H1 (cell line): ENCODE measurements around the gene TFF1. TPM values are rescaled to one million over a fixed set of nuclear protein-coding genes. Genes with fewer than 3 reads are reported as not detected.

Experiments used
- CTCF ChIA-PET: fragments of 300-600 bp; sonication (Branson Sonifier 250); formaldehyde crosslinking; loops from one replicate; lab custom pipeline; 2021; ENCODE audit not compliant: partially characterized antibody; lab: Charles Lee
- POLR2A ChIA-PET: fragments of 300-600 bp; sonication (Branson Sonifier 250); formaldehyde crosslinking; loops from one replicate; lab custom pipeline; 2021; ENCODE audit warnings: inconsistent platforms; ENCODE audit not compliant: partially characterized antibody; lab: Charles Lee
- DNase-seq, 2 experiments: peaks; one replicate each; pipeline versions ENCODE4 v3.0.0 to v3.0.0-alpha.2; 2010 to 2022; ENCODE audit warnings: low spot score in 2 of 2, low read depth in 1 of 2, mixed read lengths in 1 of 2
- FAIRE-seq: peaks from 2 replicates; lab custom pipeline; 2011; peaks lifted over from hg19 to GRCh38; lab: Jason Lieb, UNC
- H2AFZ ChIP-seq: 2 replicates; pipeline ENCODE4 v1.8.1; 2012; ENCODE audit warnings: low read length, inconsistent platforms
- H2AK5ac ChIP-seq: 2 replicates; pipeline ENCODE4 v1.6.1; 2013; ENCODE audit warnings: low read depth, low read length
- H2BK120ac ChIP-seq: replicated peaks from 2 replicates; pipeline ENCODE3; 2013; ENCODE audit warnings: low read depth, low read length, inconsistent platforms
- H2BK12ac ChIP-seq: 2 replicates; pipeline ENCODE4 v1.6.1; 2013; ENCODE audit warnings: low read depth, low read length
- H2BK15ac ChIP-seq: 2 replicates; pipeline ENCODE4 v1.6.1; 2013; ENCODE audit warnings: low read length
- H2BK20ac ChIP-seq: 2 replicates; pipeline ENCODE4 v1.6.1; 2013; ENCODE audit warnings: low read length
- H2BK5ac ChIP-seq: 2 replicates; pipeline ENCODE4 v1.6.1; 2013; ENCODE audit warnings: low read depth, low read length
- H3K14ac ChIP-seq: 2 replicates; pipeline ENCODE4 v1.6.1; 2013; ENCODE audit warnings: inconsistent platforms; ENCODE audit not compliant: insufficient read length
- H3K18ac ChIP-seq: 2 replicates; pipeline ENCODE4 v1.6.1; 2013; ENCODE audit warnings: low read length; ENCODE audit errors: extremely low read depth
- H3K23ac ChIP-seq: 2 replicates; pipeline ENCODE4 v1.6.1; 2013; ENCODE audit warnings: inconsistent platforms; ENCODE audit not compliant: insufficient read length
- H3K23me2 ChIP-seq: 2 replicates; pipeline ENCODE4 v1.6.1; 2013; ENCODE audit warnings: low read depth, low read length
- H3K27ac ChIP-seq: 2 replicates; pipeline ENCODE4 v1.6.1; 2011; ENCODE audit warnings: low read depth, low read length, inconsistent platforms
- H3K27me3 ChIP-seq, 4 experiments: replicated peaks in 1 of 4; 1 replicate in 1 of 4; 2 replicates in 3 of 4; pipeline versions ENCODE4 v1.6.1 to v1.8.1; 2011 to 2013; ENCODE audit warnings: low read length in 3 of 4, mild to moderate bottlenecking in 3 of 4, inconsistent platforms in 2 of 4, mixed read lengths in 2 of 4, moderate library complexity in 1 of 4; ENCODE audit not compliant: control insufficient read depth in 3 of 4, insufficient read depth in 3 of 4; ENCODE audit errors: extremely low read depth in 1 of 4
- H3K36me3 ChIP-seq, 4 experiments: 2 replicates each; pipeline versions ENCODE4 v1.6.1 to v1.8.1; 2011 to 2013; ENCODE audit warnings: mild to moderate bottlenecking in 4 of 4, low read length in 3 of 4, moderate library complexity in 2 of 4, control low read depth in 1 of 4, inconsistent platforms in 1 of 4; ENCODE audit not compliant: insufficient read depth in 4 of 4, control insufficient read depth in 2 of 4
- H3K4ac ChIP-seq: replicated peaks from 2 replicates; pipeline ENCODE3; 2013; ENCODE audit warnings: low read length, low read depth, mixed read lengths, inconsistent platforms; ENCODE audit not compliant: insufficient read length
- H3K4me1 ChIP-seq, 4 experiments: replicated peaks in 1 of 4; 1 replicate in 1 of 4; 2 replicates in 3 of 4; pipeline versions ENCODE4 v1.6.1 to v1.8.1; 2011 to 2013; ENCODE audit warnings: low read length in 3 of 4, inconsistent platforms in 2 of 4, mixed read lengths in 1 of 4; ENCODE audit not compliant: insufficient read depth in 4 of 4, control insufficient read depth in 3 of 4
- H3K4me2 ChIP-seq, 2 experiments: 2 replicates each; pipeline versions ENCODE4 v1.6.1 to v1.8.1; 2011 to 2013; ENCODE audit warnings: low read depth in 2 of 2, low read length in 2 of 2, control low read depth in 1 of 2, inconsistent platforms in 1 of 2, mild to moderate bottlenecking in 1 of 2; ENCODE audit not compliant: insufficient read depth in 1 of 2
- H3K4me3 ChIP-seq, 4 experiments: fragments of 200-600, 300-600 bp in 1 of 4; sonication (generic), shearing (Covaris generic), sonication (Bioruptor Twin) in 1 of 4; 2 replicates each; pipeline versions ENCODE4 v1.5.1 to v1.8.1; 2011 to 2016; ENCODE audit warnings: low read length in 4 of 4, low read depth in 3 of 4, control low read depth in 2 of 4, inconsistent platforms in 2 of 4, mild to moderate bottlenecking in 2 of 4, mixed read lengths in 1 of 4, moderate library complexity in 1 of 4; ENCODE audit not compliant: insufficient read depth in 2 of 4; ENCODE audit errors: extremely low read depth in 1 of 4
- H3K56ac ChIP-seq: replicated peaks from 2 replicates; pipeline ENCODE3; 2013; ENCODE audit warnings: low read depth, mild to moderate bottlenecking, mixed read lengths, low read length, inconsistent platforms; ENCODE audit not compliant: insufficient read length
- H3K79me1 ChIP-seq: 2 replicates; pipeline ENCODE4 v1.6.1; 2013; ENCODE audit warnings: low read depth, low read length, control low read depth
- H3K79me2 ChIP-seq, 2 experiments: 2 replicates each; pipeline versions ENCODE4 v1.6.1 to v1.8.1; 2012 to 2013; ENCODE audit warnings: low read length in 2 of 2, mild to moderate bottlenecking in 2 of 2, inconsistent platforms in 1 of 2; ENCODE audit not compliant: insufficient read depth in 2 of 2, control insufficient read depth in 1 of 2
- H3K9ac ChIP-seq, 4 experiments: replicated peaks in 1 of 4; 1 replicate in 1 of 4; 2 replicates in 3 of 4; pipeline versions ENCODE4 v1.6.1 to v1.8.1; 2011 to 2013; ENCODE audit warnings: low read depth in 3 of 4, low read length in 3 of 4, control low read depth in 2 of 4, mild to moderate bottlenecking in 2 of 4, moderate library complexity in 2 of 4, inconsistent platforms in 1 of 4; ENCODE audit errors: extremely low read depth in 1 of 4
- H3K9me3 ChIP-seq, 2 experiments: 2 replicates each; pipeline versions ENCODE4 v1.6.1 to v1.8.1; 2012 to 2013; ENCODE audit warnings: mild to moderate bottlenecking in 2 of 2, moderate library complexity in 2 of 2, control low read depth in 1 of 2, inconsistent platforms in 1 of 2, low read depth in 1 of 2, low read length in 1 of 2, mixed read lengths in 1 of 2; ENCODE audit not compliant: insufficient read depth in 2 of 2
- H4K20me1 ChIP-seq, 2 experiments: replicated peaks in 1 of 2; 2 replicates each; pipeline versions ENCODE3 to v1.8.1; 2011 to 2013; ENCODE audit warnings: inconsistent platforms in 2 of 2, low read length in 2 of 2, mild to moderate bottlenecking in 1 of 2; ENCODE audit not compliant: insufficient read depth in 2 of 2, control insufficient read depth in 1 of 2
- H4K5ac ChIP-seq: 2 replicates; pipeline ENCODE4 v1.6.1; 2013; ENCODE audit warnings: low read length, low read depth, mixed read lengths, inconsistent platforms; ENCODE audit not compliant: insufficient read length
- H4K8ac ChIP-seq: 2 replicates; pipeline ENCODE4 v1.8.0; 2013; ENCODE audit warnings: mild to moderate bottlenecking, moderate library complexity, low read length, inconsistent platforms; ENCODE audit not compliant: insufficient read depth; ENCODE audit errors: extremely low read depth
- H4K91ac ChIP-seq: replicated peaks from 2 replicates; pipeline ENCODE3; 2013; ENCODE audit warnings: low read length, mixed read lengths, inconsistent platforms; ENCODE audit not compliant: insufficient read length
- CREB1 ChIP-seq: IDR thresholded peaks from 2 replicates; pipeline ENCODE4 v1.6.1; 2012; ENCODE audit warnings: inconsistent platforms
- EZH2 ChIP-seq: fragments of 200-600 bp; sonication (generic); IDR thresholded peaks from 2 replicates; pipeline ENCODE4 v1.7.1; 2012; ENCODE audit warnings: low read depth, mild to moderate bottlenecking, moderate library complexity, low read length, inconsistent platforms; ENCODE audit not compliant: severe bottlenecking
- GABPA ChIP-seq: IDR thresholded peaks from 2 replicates; pipeline ENCODE4 v1.6.1; 2011; ENCODE audit warnings: mild to moderate bottlenecking, low read length, moderate library complexity, borderline replicate concordance; ENCODE audit not compliant: insufficient read depth
- JUN ChIP-seq: IDR thresholded peaks from 2 replicates; pipeline ENCODE4 v1.6.1; 2011; ENCODE audit warnings: low read depth, mild to moderate bottlenecking, improper control_type of control experiment, low read length
- MAFK ChIP-seq: IDR thresholded peaks from 2 replicates; pipeline ENCODE4 v1.6.1; 2012; ENCODE audit warnings: low read depth, mild to moderate bottlenecking, improper control_type of control experiment, low read length
- RBBP5 ChIP-seq: IDR thresholded peaks from 2 replicates; pipeline ENCODE4 v1.7.1; 2012; ENCODE audit warnings: low read depth, mild to moderate bottlenecking, inconsistent platforms, low read length, moderate library complexity, borderline replicate concordance
- SP4 ChIP-seq: IDR thresholded peaks from 2 replicates; pipeline ENCODE4 v1.6.1; 2012; ENCODE audit warnings: low read length, inconsistent platforms
- TAF7 ChIP-seq: optimal IDR thresholded peaks from 2 replicates; pipeline ENCODE3; 2011; ENCODE audit warnings: low read depth, mild to moderate bottlenecking, inconsistent platforms, low read length, moderate library complexity, borderline replicate concordance
- TCF12 ChIP-seq: IDR thresholded peaks from 2 replicates; pipeline ENCODE4 v1.6.1; 2011; ENCODE audit warnings: low read depth, mild to moderate bottlenecking, low read length
- ZNF274 ChIP-seq: IDR thresholded peaks from 2 replicates; pipeline ENCODE4 v1.7.0; 2012; ENCODE audit warnings: low read length, borderline replicate concordance; ENCODE audit errors: extremely low read depth
- WGBS, 2 experiments: shearing (Covaris generic) in 1 of 2; methylation state at CpG; one replicate each; pipeline versions ENCODE4 v1.1.6 to v1.1.7; 2013 to 2015; ENCODE audit warnings: low lambda C conversion rate in 2 of 2, mixed read lengths in 2 of 2, inconsistent platforms in 1 of 2, low coverage in 1 of 2, missing lambda C conversion rate in 1 of 2; ENCODE audit not compliant: insufficient replicate concordance in 2 of 2, insufficient coverage in 1 of 2, insufficient read length in 1 of 2; ENCODE audit errors: extremely low coverage in 1 of 2, missing lambda C conversion rate in 1 of 2; 5-methylcytosine and 5-hydroxymethylcytosine counted together
- polyA plus RNA-seq, 7 experiments: library from polyadenylated mRNA; depleted of rRNA in 3 of 7; stranded (reverse) in 5 of 7; unstranded in 2 of 7; fragments of >200 nt in 5 of 7; fragments of 200-250 nt in 2 of 7; gene quantifications; 1 replicate in 5 of 7; 2 replicates in 1 of 7; 4 replicates in 1 of 7; pipeline versions ENCODE4 v1.2.1 to v1.2.3, GENCODE V29; 2011 to 2013; ENCODE audit warnings: missing spikeins in 2 of 7, mixed read lengths in 2 of 7
- total RNA-seq: library from RNA; stranded (reverse); fragmentation: NEBNext Ultra II Directional; extraction: Animal tissue kit (Norgen Biotek cat#: 25700); gene quantifications from 2 replicates; pipeline ENCODE4 v1.2.1, GENCODE V29; 2021
- TF ChIP-seq, protein P1 (sequence below), 3 experiments: IDR thresholded peaks; 1 replicate in 2 of 3; 2 replicates in 1 of 3; pipeline versions ENCODE4 v1.5.1 to v1.6.1; 2011; ENCODE audit warnings: low read length in 3 of 3, mild to moderate bottlenecking in 3 of 3, inconsistent platforms in 2 of 3, low read depth in 1 of 3, moderate library complexity in 1 of 3; ENCODE audit not compliant: insufficient read depth in 1 of 3; ENCODE audit errors: control extremely low read depth in 1 of 3
- TF ChIP-seq, protein P2 (sequence below): IDR thresholded peaks from 2 replicates; pipeline ENCODE4 v1.6.1; 2012; ENCODE audit warnings: inconsistent platforms

Gene TFF1
- total and polyA plus RNA-seq, 2 of the 8 experiments (the other 6 are each of a cell fraction or from before 2014, with no cell fraction given) = not detected

DNA sequence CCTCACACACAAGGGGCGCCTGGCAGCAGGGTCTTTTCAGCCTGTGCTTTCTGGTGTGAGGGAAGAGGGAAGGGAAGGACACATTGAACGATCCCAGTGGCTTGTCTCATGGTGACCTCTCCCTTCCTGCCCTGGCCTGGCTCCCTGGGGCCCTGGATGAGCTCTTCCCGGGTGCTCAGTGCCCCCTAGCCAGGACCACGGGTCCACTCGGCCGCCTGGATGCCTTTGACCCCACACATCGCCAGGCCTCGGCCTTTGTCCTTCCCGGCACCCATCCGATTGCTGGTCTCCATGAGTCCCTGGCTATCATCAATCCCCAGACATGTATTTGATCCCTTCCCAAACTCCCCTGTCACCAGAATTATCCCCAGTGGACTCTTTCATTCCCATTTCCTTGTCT, 45.1 kb downstream of the TFF1 start:
- POLR2A ChIA-PET = no interaction called here
- no peak for TF ChIP-seq RBBP5
- TF ChIP-seq CREB1 = no peak
- no peak for TF ChIP-seq JUN
- TF ChIP-seq EZH2 = no peak
- no peak for TF ChIP-seq TAF7
- TF ChIP-seq, protein P1, sequence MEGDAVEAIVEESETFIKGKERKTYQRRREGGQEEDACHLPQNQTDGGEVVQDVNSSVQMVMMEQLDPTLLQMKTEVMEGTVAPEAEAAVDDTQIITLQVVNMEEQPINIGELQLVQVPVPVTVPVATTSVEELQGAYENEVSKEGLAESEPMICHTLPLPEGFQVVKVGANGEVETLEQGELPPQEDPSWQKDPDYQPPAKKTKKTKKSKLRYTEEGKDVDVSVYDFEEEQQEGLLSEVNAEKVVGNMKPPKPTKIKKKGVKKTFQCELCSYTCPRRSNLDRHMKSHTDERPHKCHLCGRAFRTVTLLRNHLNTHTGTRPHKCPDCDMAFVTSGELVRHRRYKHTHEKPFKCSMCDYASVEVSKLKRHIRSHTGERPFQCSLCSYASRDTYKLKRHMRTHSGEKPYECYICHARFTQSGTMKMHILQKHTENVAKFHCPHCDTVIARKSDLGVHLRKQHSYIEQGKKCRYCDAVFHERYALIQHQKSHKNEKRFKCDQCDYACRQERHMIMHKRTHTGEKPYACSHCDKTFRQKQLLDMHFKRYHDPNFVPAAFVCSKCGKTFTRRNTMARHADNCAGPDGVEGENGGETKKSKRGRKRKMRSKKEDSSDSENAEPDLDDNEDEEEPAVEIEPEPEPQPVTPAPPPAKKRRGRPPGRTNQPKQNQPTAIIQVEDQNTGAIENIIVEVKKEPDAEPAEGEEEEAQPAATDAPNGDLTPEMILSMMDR (IDR thresholded peaks at IDR 0.05; ENCODE audit: control extremely low read depth in 1 of 3, insufficient read depth in 1 of 3, low read depth in 1 of 3, low read length in 3 of 3) = no peak
- TF ChIP-seq TCF12 = no peak
- TF ChIP-seq SP4 = no peak
- TF ChIP-seq GABPA = no peak
- TF ChIP-seq, protein P2, sequence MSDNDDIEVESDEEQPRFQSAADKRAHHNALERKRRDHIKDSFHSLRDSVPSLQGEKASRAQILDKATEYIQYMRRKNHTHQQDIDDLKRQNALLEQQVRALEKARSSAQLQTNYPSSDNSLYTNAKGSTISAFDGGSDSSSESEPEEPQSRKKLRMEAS = no peak
- no peak for TF ChIP-seq MAFK
- TF ChIP-seq ZNF274 = no peak

More for the DNA sequence above, 45.1 kb downstream of the TFF1 start:
- H4K5ac ChIP-seq = no peak overlapping the region
- H4K8ac ChIP-seq = peak overlapping the region; percentile 9; the same call in 1 of the 2 replicates
- CTCF ChIA-PET = interaction anchor here (6.0 to 14.3 kb wide), 2 partner anchors 11 to 17 kb away, joined by 29 to 137 read pairs; no protein-coding TSS in a partner anchor
- no peak overlapping the region for H2BK15ac ChIP-seq
- H3K9me3 ChIP-seq = peaks cover 0 to 4% of the 10 kb centered on the region in 2 experiments; a peak in 1 of 4 replicates
- peaks cover 4 to 13% (median 9%) of the 10 kb centered on the region in 4 experiments for H3K4me1 ChIP-seq
- FAIRE-seq (no peak), DNase-seq (no peak)
- no peak overlapping the region for H3K4me3 ChIP-seq
- no peak overlapping the region for H3K18ac ChIP-seq
- no peak overlapping the region for H2BK20ac ChIP-seq
- no peak overlapping the region for H3K4me2 ChIP-seq
- no peak overlapping the region for H2BK5ac ChIP-seq
- H3K79me2 ChIP-seq = no peaks in the 10 kb centered on the region
- H3K56ac ChIP-seq = no peak overlapping the region
- H3K27me3 ChIP-seq = no peaks in the 10 kb centered on the region
- no peaks in the 10 kb centered on the region for H3K36me3 ChIP-seq
- H3K9ac ChIP-seq = no peak overlapping the region
- no peak overlapping the region for H4K91ac ChIP-seq
- H4K20me1 ChIP-seq = no peaks in the 10 kb centered on the region
- WGBS, 2 experiments = 93% methylated on average over 10 of the region's 10 CpGs; no CpG with 5 or more reads in 1 of the 2 experiments
- no peak overlapping the region for H2BK12ac ChIP-seq
- H3K23ac ChIP-seq = no peak overlapping the region
- no peak overlapping the region for H2BK120ac ChIP-seq
- no peaks in the 10 kb centered on the region for H3K79me1 ChIP-seq
- no peak overlapping the region for H3K14ac ChIP-seq
- no peak overlapping the region for H2AFZ ChIP-seq
- H3K23me2 ChIP-seq = no peaks in the 10 kb centered on the region
- H3K4ac ChIP-seq = no peak overlapping the region
- no peak overlapping the region for H3K27ac ChIP-seq
- no peak overlapping the region for H2AK5ac ChIP-seq
